UCSD-AML1 (cell line): ENCODE results near the gene TOP1.

Experiments used
- DNase-seq: peaks from one replicate; lab custom pipeline; 2025; ENCODE audit not compliant: unreplicated experiment; lab: John Stamatoyannopoulos, UW

The TOP1 gene

DNA sequence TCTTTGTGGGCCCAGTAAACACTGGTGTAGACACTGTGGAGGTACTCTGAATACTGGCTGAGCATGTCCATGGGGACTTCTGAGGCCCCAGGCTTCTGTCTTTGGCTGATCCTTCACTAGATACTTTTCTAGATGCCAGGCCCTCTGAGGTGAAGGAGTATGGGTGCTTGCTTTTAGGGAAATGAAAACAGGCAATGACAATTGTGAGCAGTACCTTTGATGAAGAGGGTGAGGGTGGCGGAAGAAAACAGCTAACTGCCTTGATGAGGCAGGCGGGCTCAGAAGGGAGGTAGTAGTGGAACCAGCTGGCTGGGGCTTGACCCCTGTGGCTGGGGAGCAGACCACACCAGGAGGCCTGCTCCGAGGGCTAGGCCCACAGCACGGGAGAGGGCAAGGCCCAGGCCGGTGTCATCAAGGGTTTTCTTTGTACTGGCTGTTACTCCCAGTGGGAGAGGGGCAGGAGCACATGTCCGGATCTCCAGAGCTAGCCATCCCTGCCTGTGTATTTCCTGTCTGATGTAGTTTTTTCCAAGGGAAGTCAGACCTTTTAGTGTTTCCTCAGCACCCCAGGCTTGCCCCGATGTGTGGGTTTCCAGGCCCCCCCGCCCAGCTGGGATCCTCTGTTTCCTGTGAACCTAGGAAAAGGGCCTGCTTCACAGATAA is 112.7 kb downstream of the TOP1 start:
- DNase-seq, result peak; percentile 65

- no peak for DNase-seq
Observed at GRCh38 chr20:41142245-41142644, 113.6 kb downstream of the TOP1 start.

DNA sequence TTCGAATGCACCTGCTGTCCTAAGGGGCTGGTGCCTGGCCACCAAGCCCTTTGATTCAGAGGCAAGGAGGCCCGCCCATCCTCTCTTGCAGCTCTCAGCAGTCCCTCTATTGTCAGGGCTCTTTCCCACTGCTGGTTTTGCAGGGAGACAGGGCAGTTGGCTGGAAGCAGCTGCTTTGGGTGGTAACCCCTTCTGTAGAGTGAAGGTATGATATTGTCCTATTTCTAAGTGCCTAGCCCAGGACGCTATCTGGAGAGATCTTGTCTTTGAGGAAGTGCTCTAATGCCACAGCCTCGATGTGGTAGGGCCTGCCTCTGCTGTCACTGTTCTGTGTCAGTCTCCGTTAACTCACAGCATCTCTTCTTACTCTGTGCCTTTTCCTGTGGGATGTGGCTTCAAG is 114.3 kb downstream of the TOP1 start:
- DNase-seq, result peak; percentile 55

DNA sequence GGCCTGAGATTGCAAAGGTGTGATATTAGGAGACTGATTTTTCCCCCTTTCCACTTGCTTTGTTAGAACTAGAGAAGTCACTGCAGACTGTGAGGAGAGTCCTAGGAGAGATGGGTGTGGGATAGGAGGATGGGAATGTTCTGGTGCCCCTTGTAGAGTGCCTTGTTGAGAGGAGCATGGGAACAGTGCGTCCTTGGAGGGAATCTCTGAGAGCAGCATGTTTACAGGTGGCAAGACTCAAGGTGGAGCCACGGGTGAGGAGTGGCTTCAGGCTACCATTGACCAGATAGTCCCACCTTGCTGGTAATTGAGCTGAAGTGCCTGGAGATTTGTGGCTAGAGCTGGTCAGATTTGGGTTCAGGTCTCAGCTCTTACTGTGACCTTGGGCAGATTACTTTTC is 114.7 kb downstream of the TOP1 start:
- no peak for DNase-seq

DNA sequence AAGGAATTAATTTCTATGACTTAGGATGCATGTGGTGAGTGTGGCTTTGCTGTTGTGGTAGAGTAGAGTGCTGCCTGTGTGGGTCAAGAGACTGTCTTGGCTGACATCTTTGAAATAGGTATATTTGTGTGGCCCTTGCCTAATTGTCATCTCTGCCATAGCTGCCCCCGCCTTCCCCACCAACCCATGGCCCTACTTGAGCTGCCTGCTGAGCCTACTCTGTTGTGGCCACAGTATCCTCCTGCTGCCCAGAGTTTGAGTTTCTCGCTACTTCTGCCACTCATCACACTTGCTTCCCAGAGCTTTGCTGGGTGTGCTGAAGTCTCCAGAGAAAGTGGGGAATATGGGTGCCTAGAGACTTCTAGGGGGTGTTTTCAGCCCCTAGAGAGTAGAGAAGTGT is 116.7 kb downstream of the TOP1 start:
- DNase-seq, result no peak

GRCh38 chr20:41145821-41146620 is 117.4 kb downstream of the TOP1 start:
- no peak for DNase-seq

GRCh38 chr20:41147767-41148191 is 119.2 kb downstream of the TOP1 start:
- no peak for DNase-seq

GRCh38 chr20:41148942-41149341 is 120.3 kb downstream of the TOP1 start:
- DNase-seq, result no peak

DNA sequence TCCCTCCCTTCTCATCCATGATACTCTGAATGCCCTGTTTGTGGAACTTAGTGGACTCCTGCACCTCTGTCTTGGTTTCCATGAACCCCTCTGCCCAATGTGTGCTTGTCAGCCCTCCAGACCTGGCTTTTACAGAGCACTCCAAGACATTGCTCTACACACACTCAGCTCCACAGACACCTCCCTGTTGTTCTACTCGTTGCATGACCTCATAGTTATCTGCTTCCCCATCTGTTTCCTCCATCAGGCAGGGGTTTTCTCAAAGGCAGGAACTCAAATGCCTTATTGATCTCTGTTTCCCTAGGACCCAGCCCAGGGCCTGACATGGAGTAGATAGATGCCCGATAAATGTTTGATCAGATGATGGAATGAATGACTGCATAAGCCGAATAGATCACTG is 122.0 kb downstream of the TOP1 start:
- DNase-seq, result peak; percentile 40

- DNase-seq, result no peak
Observed at GRCh38 chr20:41151134-41151869, 122.7 kb downstream of the TOP1 start.

DNA sequence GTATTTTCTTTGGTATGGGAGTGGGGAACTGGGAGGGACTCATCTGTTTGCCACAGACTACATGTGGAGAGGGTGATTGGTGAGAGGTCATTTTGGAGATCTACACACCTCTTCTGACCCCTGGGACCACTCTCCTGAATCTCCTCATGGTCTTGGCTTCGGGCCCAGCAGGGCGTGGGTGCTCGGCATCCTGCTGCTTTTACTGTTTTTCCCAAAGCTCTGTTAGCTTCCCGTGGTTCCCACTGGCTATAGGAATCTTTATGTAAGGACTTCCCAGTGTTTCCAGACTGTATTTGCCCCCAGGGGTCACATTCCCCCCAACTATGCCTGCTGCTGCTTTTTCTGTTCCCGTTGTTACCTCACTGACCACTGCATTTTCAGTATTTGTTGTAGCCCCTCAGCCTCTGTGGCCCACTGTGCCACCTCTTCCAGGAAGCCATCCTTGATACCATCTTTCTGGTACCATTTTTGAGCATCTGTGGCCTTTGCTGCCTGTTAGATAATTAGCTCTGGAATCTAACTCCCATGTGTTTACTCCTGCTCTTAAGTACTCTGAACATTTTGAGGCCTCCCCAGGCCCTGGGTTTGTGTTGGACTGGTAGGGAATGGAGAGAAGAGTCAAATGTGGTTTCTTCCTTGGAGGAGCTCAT is 123.6 kb downstream of the TOP1 start:
- no peak for DNase-seq

- no peak for DNase-seq
Observed at GRCh38 chr20:41154436-41155176, 126.0 kb downstream of the TOP1 start.

DNA sequence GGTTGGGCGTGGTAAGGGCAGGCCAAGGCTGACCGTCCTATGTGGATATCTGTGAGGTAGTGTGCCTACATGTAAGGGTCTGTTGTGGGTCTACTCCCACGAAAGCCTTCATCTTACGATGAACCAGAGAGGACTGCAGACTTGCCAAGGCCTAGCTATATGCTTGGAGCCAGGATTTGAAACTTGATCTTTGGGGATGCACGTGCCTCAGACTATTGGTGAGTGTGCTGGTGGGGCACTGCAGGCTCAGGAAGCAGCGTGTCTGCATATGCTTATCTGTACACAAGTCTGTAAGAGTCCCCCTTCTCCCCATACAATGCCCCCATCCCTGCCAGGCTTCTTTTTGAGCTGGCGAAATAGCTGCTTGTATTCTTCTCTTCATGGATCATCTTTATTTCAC is 126.6 kb downstream of the TOP1 start:
- DNase-seq, result no peak

- DNase-seq, result no peak
Observed at GRCh38 chr20:41158082-41158625, 129.5 kb downstream of the TOP1 start.

GRCh38 chr20:41159547-41159946 is 130.9 kb downstream of the TOP1 start:
- no peak for DNase-seq

DNA sequence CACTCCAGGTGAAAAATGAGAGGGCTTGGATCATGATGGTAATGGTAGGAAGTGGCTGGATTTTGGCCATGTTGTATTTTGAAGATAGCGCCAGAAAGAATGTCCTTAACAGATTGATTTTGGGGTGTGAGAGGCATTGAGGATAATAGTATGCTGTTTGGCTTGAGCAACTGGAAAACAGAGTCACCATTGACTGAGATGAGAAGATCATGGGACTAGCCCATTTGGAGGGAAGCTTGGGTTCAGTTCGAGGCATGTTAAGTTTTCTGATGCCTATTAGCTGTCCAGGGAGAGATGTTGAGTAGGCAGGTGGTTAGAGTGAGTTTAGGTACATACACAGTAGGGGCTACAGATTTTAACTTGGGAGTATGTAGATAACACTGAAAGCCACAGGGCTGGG is 132.1 kb downstream of the TOP1 start:
- DNase-seq, result no peak

- no peak for DNase-seq
Observed at GRCh38 chr20:41161886-41162285, 133.3 kb downstream of the TOP1 start.

- DNase-seq, result no peak
Observed at GRCh38 chr20:41162396-41162795, 133.8 kb downstream of the TOP1 start.

DNA sequence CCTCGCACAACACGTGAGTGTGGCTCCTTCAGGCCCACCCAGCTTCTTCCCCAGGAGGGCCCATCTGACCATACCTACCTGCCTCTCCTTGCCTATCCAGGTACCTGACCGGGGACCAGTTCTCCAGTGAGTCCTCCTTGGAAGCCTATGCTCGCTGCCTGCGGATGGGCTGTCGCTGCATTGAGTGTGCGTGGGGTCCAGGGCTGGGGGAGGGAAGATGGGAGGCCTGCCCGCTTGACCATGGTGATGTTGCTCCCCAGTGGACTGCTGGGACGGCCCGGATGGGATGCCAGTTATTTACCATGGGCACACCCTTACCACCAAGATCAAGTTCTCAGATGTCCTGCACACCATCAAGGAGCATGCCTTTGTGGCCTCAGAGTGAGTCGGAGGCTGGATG is 135.2 kb downstream of the TOP1 start:
- DNase-seq, result no peak
